Thyroid gland (tissue), 4 donors: ENCODE data around the gene CAMTA1. TPM values are rescaled to one million over a fixed set of nuclear protein-coding genes. Genes with fewer than 3 reads are reported as not detected.

Experiments
- DNase-seq, 2 donors: peaks; one replicate each; pipeline ENCODE4 v3.0.0-alpha.2; 2019
- H3K27ac ChIP-seq, 3 donors: fragments of 200-600 bp; sonication (generic); 1 replicate in 2 of 3; 2 replicates in 1 of 3; pipeline ENCODE4 v1.5.1; 2016 to 2019; ENCODE audit warnings: mild to moderate bottlenecking in 1 of 3, moderate library complexity in 1 of 3
- H3K27me3 ChIP-seq: fragments of 200-600 bp; sonication (generic); one replicate; pipeline ENCODE4 v1.5.1; 2019
- H3K36me3 ChIP-seq, 2 donors: fragments of 200-600 bp; sonication (generic); one replicate each; pipeline ENCODE4 v1.5.1; 2016 to 2019
- H3K4me1 ChIP-seq, 2 donors: fragments of 200-600 bp; sonication (generic); one replicate each; pipeline ENCODE4 v1.5.1; 2017 to 2019
- H3K4me3 ChIP-seq, 3 donors: fragments of 200-600 bp; sonication (generic); replicated peaks in 1 of 3; 1 replicate in 2 of 3; 2 replicates in 1 of 3; pipeline ENCODE4 v1.5.1; 2016; ENCODE audit warnings: mild to moderate bottlenecking in 1 of 3
- H3K9me3 ChIP-seq: fragments of 200-600 bp; sonication (generic); one replicate; pipeline ENCODE4 v1.5.1; 2017
- POLR2A ChIP-seq, 2 donors: fragments of 450-650 bp; IDR thresholded peaks; one replicate each; pipeline ENCODE4 v1.6.1; 2017; ENCODE audit warnings: antibody characterized with exemption in 2 of 2, mild to moderate bottlenecking in 2 of 2, moderate library complexity in 1 of 2
- WGBS, 2 donors: methylation state at CpG; one replicate each; pipeline ENCODE4 v1.1.5; 2017; 5-methylcytosine and 5-hydroxymethylcytosine counted together
- intact Hi-C: fragments of 100-400 bp; cut with DNase I; formaldehyde crosslinking; loops from one replicate; pipeline ENCODE4 v1.15.1; 2023
- total RNA-seq, 4 donors: library from RNA; depleted of rRNA; stranded (reverse); fragments of >200 nt; gene quantifications; one replicate each; pipeline ENCODE4 v1.2.3, GENCODE V29; 2016
- TF ChIP-seq, protein P1 (sequence below), 6 experiments: fragments of 200-600 bp in 3 of 6; fragments of 450-650 bp in 3 of 6; sonication (generic) in 3 of 6; IDR thresholded peaks; one replicate each; pipeline ENCODE4 v1.5.1; 2016 to 2019; ENCODE audit warnings: antibody characterized with exemption in 6 of 6, mild to moderate bottlenecking in 2 of 6, inconsistent platforms in 1 of 6, moderate library complexity in 1 of 6

The CAMTA1 gene
- total RNA-seq, 4 donors from 2014 or later: 63.9 to 124 (median 101) TPM

DNA sequence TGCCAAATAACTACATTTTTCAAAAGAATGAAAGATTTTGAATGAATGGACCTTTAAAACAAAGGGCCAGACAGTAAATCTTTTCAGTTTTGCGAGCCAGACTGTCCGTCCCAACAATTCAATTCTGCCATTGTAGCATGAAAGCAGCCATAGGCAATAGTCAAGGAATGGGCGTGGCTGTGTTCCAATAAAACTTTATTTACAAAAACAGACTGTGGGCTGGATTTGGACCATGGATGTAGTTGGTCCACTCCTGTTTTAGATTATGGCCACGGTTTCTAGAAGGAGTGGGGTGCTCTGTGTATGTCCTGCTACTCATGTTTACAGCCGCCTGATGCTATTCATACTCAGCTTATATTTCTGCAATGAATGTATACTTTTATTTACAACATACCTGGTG, 474.7 kb downstream of the CAMTA1 start:
- TF ChIP-seq, protein P1, sequence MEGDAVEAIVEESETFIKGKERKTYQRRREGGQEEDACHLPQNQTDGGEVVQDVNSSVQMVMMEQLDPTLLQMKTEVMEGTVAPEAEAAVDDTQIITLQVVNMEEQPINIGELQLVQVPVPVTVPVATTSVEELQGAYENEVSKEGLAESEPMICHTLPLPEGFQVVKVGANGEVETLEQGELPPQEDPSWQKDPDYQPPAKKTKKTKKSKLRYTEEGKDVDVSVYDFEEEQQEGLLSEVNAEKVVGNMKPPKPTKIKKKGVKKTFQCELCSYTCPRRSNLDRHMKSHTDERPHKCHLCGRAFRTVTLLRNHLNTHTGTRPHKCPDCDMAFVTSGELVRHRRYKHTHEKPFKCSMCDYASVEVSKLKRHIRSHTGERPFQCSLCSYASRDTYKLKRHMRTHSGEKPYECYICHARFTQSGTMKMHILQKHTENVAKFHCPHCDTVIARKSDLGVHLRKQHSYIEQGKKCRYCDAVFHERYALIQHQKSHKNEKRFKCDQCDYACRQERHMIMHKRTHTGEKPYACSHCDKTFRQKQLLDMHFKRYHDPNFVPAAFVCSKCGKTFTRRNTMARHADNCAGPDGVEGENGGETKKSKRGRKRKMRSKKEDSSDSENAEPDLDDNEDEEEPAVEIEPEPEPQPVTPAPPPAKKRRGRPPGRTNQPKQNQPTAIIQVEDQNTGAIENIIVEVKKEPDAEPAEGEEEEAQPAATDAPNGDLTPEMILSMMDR (IDR thresholded peaks at IDR 0.05): no peak
- TF ChIP-seq POLR2A (IDR thresholded peaks at IDR 0.05): no peak
- no peaks in the 10 kb centered on the region for H3K27me3 ChIP-seq
- intact Hi-C loops: no loop called here
- DNase-seq: no peak
- H3K27ac ChIP-seq: no peak overlapping the region
- H3K4me1 ChIP-seq: no peaks in the 10 kb centered on the region
- H3K4me3 ChIP-seq: no peak overlapping the region
- H3K9me3 ChIP-seq: no peaks in the 10 kb centered on the region
- WGBS, 2 donors: 91 to 93% methylated on average over 5 of the region's 5 CpGs
- H3K36me3 ChIP-seq: no peaks in the 10 kb centered on the region

DNA sequence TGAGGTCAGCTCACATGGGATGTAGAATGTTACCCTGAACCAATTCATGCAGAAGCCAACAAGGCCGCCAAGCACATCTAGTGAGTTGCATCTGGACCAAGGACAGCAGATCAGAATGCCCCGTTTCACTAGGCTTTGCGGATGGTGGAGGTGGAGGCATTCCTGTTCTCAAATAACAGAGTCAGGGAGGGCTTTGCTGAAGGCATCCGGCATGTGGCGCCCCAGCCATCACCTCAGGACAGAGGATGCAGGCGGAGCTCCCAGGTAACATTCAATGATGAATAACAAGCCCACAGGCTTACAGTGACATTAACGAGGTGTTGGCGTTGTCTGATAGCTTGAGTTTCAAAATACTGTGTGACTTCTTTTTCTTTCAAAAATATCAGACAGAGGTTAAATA, 476.2 kb downstream of the CAMTA1 start:
- no peaks in the 10 kb centered on the region for H3K36me3 ChIP-seq
- TF ChIP-seq, protein P1 (IDR thresholded peaks at IDR 0.05): no peak
- no peak for TF ChIP-seq POLR2A (IDR thresholded peaks at IDR 0.05)
- no peak for DNase-seq
- WGBS, 2 donors: 80 to 86% methylated on average over 8 of the region's 8 CpGs
- no peaks in the 10 kb centered on the region for H3K4me1 ChIP-seq
- no peak overlapping the region for H3K27ac ChIP-seq
- intact Hi-C loops: no loop called here
- H3K9me3 ChIP-seq: no peaks in the 10 kb centered on the region
- no peaks in the 10 kb centered on the region for H3K27me3 ChIP-seq
- no peak overlapping the region for H3K4me3 ChIP-seq

DNA sequence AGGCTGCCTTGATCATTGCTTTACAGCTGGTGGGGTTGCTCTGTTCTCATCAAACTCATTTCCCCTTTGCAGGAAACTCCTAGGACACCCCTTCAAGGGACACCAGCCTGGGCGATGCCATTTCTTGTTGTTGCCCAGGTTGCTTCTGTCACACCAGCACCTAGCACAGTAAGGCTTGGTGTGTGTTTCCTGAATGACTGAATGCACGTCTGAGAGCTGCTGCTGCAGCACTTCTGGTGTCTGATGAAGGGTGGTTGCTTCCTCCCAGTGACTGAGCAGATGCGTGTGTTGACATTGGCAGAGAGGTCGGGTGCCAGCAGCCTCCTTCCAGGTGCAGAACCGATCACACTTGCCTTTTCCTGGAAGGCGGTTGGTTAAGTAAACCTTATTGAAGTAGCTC, 477.4 kb downstream of the CAMTA1 start:
- intact Hi-C loops: no loop called here
- Histone ChIP-seq H3K4me1 (no peaks in the 10 kb centered on the region), H3K27me3 (no peaks in the 10 kb centered on the region), H3K27ac (no peak overlapping the region), H3K9me3 (no peaks in the 10 kb centered on the region), H3K36me3 (no peaks in the 10 kb centered on the region), H3K4me3 (no peak overlapping the region)
- TF ChIP-seq, protein P1 (IDR thresholded peaks at IDR 0.05): no peak
- no peak for TF ChIP-seq POLR2A (IDR thresholded peaks at IDR 0.05)
- WGBS, 2 donors: 26 to 30% methylated on average over 4 to 6 of the region's 6 CpGs
- peak; percentile 16 to 30 for DNase-seq

DNA sequence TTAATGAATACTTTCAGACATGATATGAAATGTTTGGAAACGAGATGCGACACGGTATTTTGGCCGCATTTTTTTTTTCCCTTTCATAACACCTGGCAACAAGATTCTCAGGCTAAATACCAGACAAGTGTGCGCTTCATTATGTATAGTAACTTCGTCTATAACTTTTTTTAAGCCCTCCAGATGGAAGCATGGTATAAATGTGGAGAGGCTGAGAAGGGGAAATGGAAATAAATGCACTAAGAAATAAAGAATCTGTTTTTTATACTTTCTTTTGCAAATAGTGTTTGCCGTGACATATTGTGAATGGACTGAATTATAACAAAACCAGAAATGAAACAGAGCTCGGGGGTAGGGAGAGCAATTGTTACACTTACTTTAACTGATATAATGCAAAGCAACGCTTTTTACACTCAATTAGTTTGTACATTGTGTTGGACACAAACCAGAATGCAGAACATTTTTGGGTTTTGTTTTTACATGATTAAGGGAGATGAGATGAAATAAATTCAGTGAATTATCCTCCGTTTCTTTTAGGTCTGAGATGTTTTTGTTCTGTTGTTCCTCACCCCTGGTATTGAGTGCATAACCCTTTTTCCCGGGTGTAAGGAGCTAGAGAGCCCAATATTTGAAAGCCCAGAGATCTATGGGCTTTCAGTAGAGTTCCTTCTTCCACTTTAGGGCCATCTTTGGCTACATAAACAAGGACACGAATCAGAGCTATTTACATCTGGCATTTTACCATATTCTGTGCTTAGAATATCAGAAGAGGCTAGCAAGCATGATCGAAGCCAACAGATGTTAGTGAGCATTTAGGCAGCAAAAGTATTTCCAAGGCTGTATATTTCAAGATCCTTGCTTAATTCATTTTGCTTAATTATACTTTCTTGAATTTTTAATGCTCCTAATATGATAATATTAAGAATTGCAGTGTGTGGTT, 478.0 kb downstream of the CAMTA1 start:
- no peak for TF ChIP-seq POLR2A (IDR thresholded peaks at IDR 0.05)
- TF ChIP-seq, protein P1 (IDR thresholded peaks at IDR 0.05): no peak
- DNase-seq: no peak
- 57 to 63% methylated on average over 13 of the region's 13 CpGs for WGBS, 2 donors
- no peaks in the 10 kb centered on the region for H3K27me3 ChIP-seq
- H3K9me3 ChIP-seq: no peaks in the 10 kb centered on the region
- no peaks in the 10 kb centered on the region for H3K36me3 ChIP-seq
- no peak overlapping the region for H3K27ac ChIP-seq
- H3K4me3 ChIP-seq: no peak overlapping the region
- H3K4me1 ChIP-seq: no peaks in the 10 kb centered on the region
- intact Hi-C loops: no loop called here

DNA sequence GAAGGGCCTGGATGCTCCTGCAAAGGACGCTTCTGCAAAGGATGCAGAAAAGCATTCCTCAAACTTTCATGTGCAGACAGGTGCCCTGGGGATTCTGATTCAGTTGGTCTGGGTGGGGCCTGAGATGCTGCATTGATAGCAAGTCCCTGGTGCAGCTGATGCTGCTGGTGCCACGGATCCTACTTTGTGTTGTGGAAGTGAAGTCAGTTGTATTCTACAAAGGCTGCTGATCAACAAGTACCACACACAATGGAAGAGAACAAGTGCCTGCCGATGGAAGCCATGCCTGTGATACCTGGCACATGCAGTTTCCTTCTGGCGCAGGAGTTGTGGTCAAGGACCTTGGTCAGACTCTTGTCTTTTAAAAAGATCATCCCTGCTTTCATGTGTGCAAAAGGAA, 478.8 kb downstream of the CAMTA1 start:
- H3K36me3 ChIP-seq: no peaks in the 10 kb centered on the region
- no peak overlapping the region for H3K4me3 ChIP-seq
- H3K27ac ChIP-seq: no peak overlapping the region
- DNase-seq: no peak
- H3K9me3 ChIP-seq: no peaks in the 10 kb centered on the region
- no peaks in the 10 kb centered on the region for H3K27me3 ChIP-seq
- TF ChIP-seq, protein P1 (IDR thresholded peaks at IDR 0.05): no peak
- no peak for TF ChIP-seq POLR2A (IDR thresholded peaks at IDR 0.05)
- WGBS, 2 donors: 84 to 90% methylated on average over 3 to 4 of the region's 4 CpGs
- H3K4me1 ChIP-seq: no peaks in the 10 kb centered on the region
- intact Hi-C loops: no loop called here
